Activated B cell treated with CpG ODN at 0.5 μM for 24 hours (primary cell): Measurements from ENCODE around the gene TGFBR1. TPM values are rescaled to one million over a fixed set of nuclear protein-coding genes. Genes with fewer than 3 reads are reported as not detected.

Experiments
- ATAC-seq: fragments of 200-7000 bp; cut with Tn5 transposase; one replicate; pipeline ENCODE4 v1.10.0; 2021; ENCODE audit warnings: low read depth, mild to moderate bottlenecking, moderate library complexity
- CTCF ChIA-PET: fragments of 350-600 bp; sonication (Branson Sonifier 250); formaldehyde crosslinking; loops from one replicate; lab custom pipeline; 2021; ENCODE audit warnings: antibody characterized with exemption; lab: Charles Lee
- POLR2A ChIA-PET: fragments of 350-600 bp; sonication (Branson Sonifier 250); formaldehyde crosslinking; loops from one replicate; lab custom pipeline; 2021; ENCODE audit warnings: antibody characterized with exemption; lab: Charles Lee
- DNase-seq: peaks from one replicate; pipeline ENCODE4 v3.0.0; 2022
- H3K27ac Mint-ChIP-seq: one replicate; pipeline ENCODE4 v1.8.0; 2020; ENCODE audit warnings: mixed read lengths
- H3K27me3 Mint-ChIP-seq: one replicate; pipeline ENCODE4 v1.8.0; 2021; ENCODE audit warnings: mixed read lengths
- H3K36me3 Mint-ChIP-seq: one replicate; pipeline ENCODE4 v1.8.0; 2021; ENCODE audit warnings: low read depth, mixed read lengths
- H3K4me1 Mint-ChIP-seq: one replicate; pipeline ENCODE4 v1.8.0; 2021; ENCODE audit warnings: mixed read lengths
- H3K4me3 Mint-ChIP-seq: one replicate; pipeline ENCODE4 v1.8.0; 2020; ENCODE audit warnings: mild to moderate bottlenecking, mixed read lengths
- H3K9me3 Mint-ChIP-seq: one replicate; pipeline ENCODE4 v1.8.0; 2020; ENCODE audit warnings: mixed read lengths
- CTCF ChIP-seq: fragments of 200-600 bp; IDR thresholded peaks from one replicate; pipeline ENCODE4 v1.8.0; 2022; ENCODE audit warnings: antibody characterized with exemption, mild to moderate bottlenecking
- intact Hi-C: fragments of 100-400 bp; cut with micrococcal nuclease; formaldehyde crosslinking; loops from one replicate; pipeline ENCODE4 v1.15.1; 2024
- total RNA-seq: library from RNA; stranded (reverse); gene quantifications from 2 replicates; pipeline ENCODE4 v1.2.3, GENCODE V29; 2022

The TGFBR1 gene
- total RNA-seq, 1 donor from 2014 or later: 65.3 TPM

GRCh38 chr9:99116003-99116411 is 11.1 kb downstream of the TGFBR1 start:
- ChIA-PET CTCF (interaction anchor here (1.2 kb wide), 1 partner anchor 11 kb away, joined by 3 read pairs; no protein-coding TSS in a partner anchor), POLR2A (no interaction called here)
- no peak for TF ChIP-seq CTCF
- peaks cover 7% of the 10 kb centered on the region for H3K36me3 Mint-ChIP-seq
- no peak for ATAC-seq
- no peak overlapping the region for H3K27ac Mint-ChIP-seq
- no peak for DNase-seq
- intact Hi-C loops: no loop called here
- H3K4me1 Mint-ChIP-seq: peaks cover 78% of the 10 kb centered on the region
- H3K9me3 Mint-ChIP-seq: no peaks in the 10 kb centered on the region
- no peak overlapping the region for H3K4me3 Mint-ChIP-seq
- H3K27me3 Mint-ChIP-seq: no peaks in the 10 kb centered on the region

- Mint-ChIP-seq H3K4me1 (peaks cover 79% of the 10 kb centered on the region), H3K9me3 (no peaks in the 10 kb centered on the region), H3K27me3 (no peaks in the 10 kb centered on the region), H3K4me3 (peak overlapping the region; percentile 73), H3K36me3 (peaks cover 1% of the 10 kb centered on the region), H3K27ac (peak overlapping the region; percentile 71)
- no peak for TF ChIP-seq CTCF
- intact Hi-C loops: loop anchor here (1.0 kb wide), 2 partner anchors 11 to 13 kb away; no protein-coding TSS in a partner anchor
- DNase-seq (no peak), ATAC-seq (peak; percentile 97)
- ChIA-PET POLR2A (interaction anchor here (0.6 to 2.6 kb wide), 7 partner anchors 9 to 1223 kb away, joined by 3 to 21 read pairs (median 8); partner anchors contain the start of gene TGFBR1), CTCF (interaction anchor here (1.0 to 1.4 kb wide), 4 partner anchors 11 to 118 kb away, joined by 3 to 6 read pairs (median 3); partner anchors contain the start of gene TGFBR1)
Observed at GRCh38 chr9:99118782-99119466, 14.0 kb downstream of the TGFBR1 start.

- H3K36me3 Mint-ChIP-seq: peaks cover 1% of the 10 kb centered on the region
- intact Hi-C loops: loop anchor here (1.0 kb wide), 2 partner anchors 10 to 14 kb away; no protein-coding TSS in a partner anchor
Observed at GRCh38 chr9:99119976-99120655, 15.2 kb downstream of the TGFBR1 start.

GRCh38 chr9:99121604-99122003 is 16.7 kb downstream of the TGFBR1 start:
- peak overlapping the region; percentile 4 for H3K4me3 Mint-ChIP-seq
- H3K27me3 Mint-ChIP-seq: no peaks in the 10 kb centered on the region
- ATAC-seq: no peak
- no peaks in the 10 kb centered on the region for H3K9me3 Mint-ChIP-seq
- intact Hi-C loops: no loop called here
- DNase-seq: no peak
- POLR2A ChIA-PET: interaction anchor here (1.0 to 2.8 kb wide), 4 partner anchors 11 to 64 kb away, joined by 3 to 10 read pairs (median 4); no protein-coding TSS in a partner anchor
- H3K36me3 Mint-ChIP-seq: peaks cover 1% of the 10 kb centered on the region
- no peak overlapping the region for H3K27ac Mint-ChIP-seq
- TF ChIP-seq CTCF: no peak
- CTCF ChIA-PET: no interaction called here
- peaks cover 74% of the 10 kb centered on the region for H3K4me1 Mint-ChIP-seq

More at GRCh38 chr9:99119976-99120655, 15.2 kb downstream of the TGFBR1 start:
- H3K27me3 Mint-ChIP-seq: no peaks in the 10 kb centered on the region
- ChIA-PET POLR2A (interaction anchor here (0.5 to 2.6 kb wide), 7 partner anchors 14 to 1222 kb away, joined by 3 to 21 read pairs (median 8); partner anchors contain the start of gene TGFBR1), CTCF (interaction anchor here (1.4 kb wide), 1 partner anchor 120 kb away, joined by 6 read pairs; no protein-coding TSS in a partner anchor)
- peak overlapping the region; percentile 46 for H3K4me3 Mint-ChIP-seq
- H3K27ac Mint-ChIP-seq: peak overlapping the region; percentile 59
- H3K4me1 Mint-ChIP-seq: peaks cover 75% of the 10 kb centered on the region
- TF ChIP-seq CTCF: no peak
- ATAC-seq: no peak
- H3K9me3 Mint-ChIP-seq: no peaks in the 10 kb centered on the region
- no peak for DNase-seq
